ENCODE measurements around the gene BST1. TPM values are rescaled to one million over a fixed set of nuclear protein-coding genes. Genes with fewer than 3 reads are reported as not detected.
A peak's percentile ranks its signal among the peaks of the same experiment; 100 is the strongest.

Gene BST1
- total and polyA plus RNA-seq, 2 of the 8 experiments (the other 6 are each of a cell fraction or from before 2014, with no cell fraction given), result 0.52 to 0.54 TPM

DNA sequence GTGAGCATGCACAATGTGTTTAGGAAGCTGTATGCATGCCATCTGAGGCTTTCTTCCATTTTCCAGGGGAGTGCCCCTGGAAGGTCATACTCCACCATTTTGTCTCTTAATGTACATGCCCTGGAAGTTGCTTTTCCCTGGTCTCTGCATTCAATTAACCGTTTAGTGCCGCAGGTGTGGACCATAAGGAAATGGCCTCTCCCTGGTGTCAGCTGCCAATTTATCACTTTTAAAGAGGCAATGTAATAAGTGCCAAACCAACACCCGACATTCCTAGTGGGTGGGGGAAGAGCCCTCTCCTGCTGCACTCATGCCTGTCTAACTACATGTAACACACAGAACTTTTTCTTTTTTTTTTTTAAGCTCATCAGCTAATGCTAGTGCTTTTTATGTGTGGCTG, 7.1 kb upstream of the BST1 start:
- peak overlapping the region in 1 of 2 experiments; percentile 37; a peak in 2 of 4 replicates for H3K4me2 ChIP-seq (ENCODE audit: insufficient read depth in 1 of 2, low read depth in 2 of 2, low read length in 2 of 2)
- H3K79me1 ChIP-seq (ENCODE audit: low read depth, low read length), result no peaks in the 10 kb centered on the region
- no peak overlapping the region for H2AK5ac ChIP-seq (ENCODE audit: low read depth, low read length)
- DNase-seq (ENCODE audit: low read depth in 1 of 2, low spot score in 2 of 2) (no peak), FAIRE-seq (no peak)
- no peaks in the 10 kb centered on the region for H3K27me3 ChIP-seq (replicated peaks in 1 of 4; ENCODE audit: control insufficient read depth in 3 of 4, extremely low read depth in 1 of 4, insufficient read depth in 3 of 4, low read length in 3 of 4)
- no peak overlapping the region for H3K4ac ChIP-seq (replicated peaks; ENCODE audit: insufficient read length, low read depth, low read length)
- no peak overlapping the region for H4K5ac ChIP-seq (ENCODE audit: insufficient read length, low read depth, low read length)
- no peak overlapping the region for H3K23ac ChIP-seq (ENCODE audit: insufficient read length)
- H3K9me3 ChIP-seq (ENCODE audit: insufficient read depth in 2 of 2, low read depth in 1 of 2, low read length in 1 of 2), result no peaks in the 10 kb centered on the region; a peak in 1 of 4 replicates
- H2BK20ac ChIP-seq (ENCODE audit: low read length), result no peak overlapping the region
- H2BK15ac ChIP-seq (ENCODE audit: low read length), result no peak overlapping the region
- H4K20me1 ChIP-seq (replicated peaks in 1 of 2; ENCODE audit: control insufficient read depth in 1 of 2, insufficient read depth in 2 of 2, low read length in 2 of 2), result no peaks in the 10 kb centered on the region
- H3K27ac ChIP-seq (ENCODE audit: low read depth, low read length), result no peak overlapping the region
- no peak overlapping the region for H2BK12ac ChIP-seq (ENCODE audit: low read depth, low read length)
- peaks cover 1 to 7% (median 3%) of the 10 kb centered on the region in 4 experiments; a peak in 4 of 7 replicates for H3K4me1 ChIP-seq (replicated peaks in 1 of 4; ENCODE audit: control insufficient read depth in 3 of 4, insufficient read depth in 4 of 4, low read length in 3 of 4)
- no peak overlapping the region for H4K8ac ChIP-seq (ENCODE audit: extremely low read depth, insufficient read depth, low read length)
- no peak overlapping the region for H3K14ac ChIP-seq (ENCODE audit: insufficient read length)
- H4K91ac ChIP-seq (replicated peaks; ENCODE audit: insufficient read length, low read length), result no peak overlapping the region
- no peak overlapping the region for H3K9ac ChIP-seq (replicated peaks in 1 of 4; ENCODE audit: extremely low read depth in 1 of 4, low read depth in 3 of 4, low read length in 3 of 4)
- no peak overlapping the region for H2BK5ac ChIP-seq (ENCODE audit: low read depth, low read length)
- 0 out of 2 replicates have a peak overlapping the region, but pooled peaks have one; percentile 42 for H2AFZ ChIP-seq (ENCODE audit: low read length)
- no peak overlapping the region for H2BK120ac ChIP-seq (replicated peaks; ENCODE audit: low read depth, low read length)
- 89% methylated on average over 3 of the region's 3 CpGs; no CpG with 5 or more reads in 1 of the 2 experiments for WGBS, 2 experiments (ENCODE audit: extremely low coverage in 1 of 2, insufficient coverage in 1 of 2, insufficient read length in 1 of 2, insufficient replicate concordance in 2 of 2, low coverage in 1 of 2, low lambda C conversion rate in 2 of 2, missing lambda C conversion rate in 1 of 2)
- H3K56ac ChIP-seq (replicated peaks; ENCODE audit: insufficient read length, low read depth, low read length), result no peak overlapping the region
- no peaks in the 10 kb centered on the region; the same call in 1 of the 2 replicates for H3K23me2 ChIP-seq (ENCODE audit: low read depth, low read length)
- H3K79me2 ChIP-seq (ENCODE audit: control insufficient read depth in 1 of 2, insufficient read depth in 2 of 2, low read length in 2 of 2), result no peaks in the 10 kb centered on the region
- TF ChIP-seq MAFK (IDR thresholded peaks at IDR 0.05; ENCODE audit: low read depth, low read length) (no peak), SRF (IDR thresholded peaks at IDR 0.05; ENCODE audit: low read depth, low read length) (no peak), ZNF274 (IDR thresholded peaks at IDR 0.05; ENCODE audit: borderline replicate concordance, extremely low read depth, low read length) (no peak), GTF2F1 (IDR thresholded peaks at IDR 0.05; ENCODE audit: borderline replicate concordance, low read depth, low read length) (no peak), NRF1 (IDR thresholded peaks at IDR 0.05; ENCODE audit: low read depth, low read length) (no peak), RAD21 (IDR thresholded peaks at IDR 0.05 in 1 of 2, conservative IDR thresholded peaks at IDR 0.05 in 1 of 2; ENCODE audit: low read depth in 2 of 2, low read length in 2 of 2) (no peak), JUN (IDR thresholded peaks at IDR 0.05; ENCODE audit: low read depth, low read length) (no peak)
- TF ChIP-seq, protein P1, sequence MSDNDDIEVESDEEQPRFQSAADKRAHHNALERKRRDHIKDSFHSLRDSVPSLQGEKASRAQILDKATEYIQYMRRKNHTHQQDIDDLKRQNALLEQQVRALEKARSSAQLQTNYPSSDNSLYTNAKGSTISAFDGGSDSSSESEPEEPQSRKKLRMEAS (IDR thresholded peaks at IDR 0.05), result no peak
- TF ChIP-seq, protein P2, sequence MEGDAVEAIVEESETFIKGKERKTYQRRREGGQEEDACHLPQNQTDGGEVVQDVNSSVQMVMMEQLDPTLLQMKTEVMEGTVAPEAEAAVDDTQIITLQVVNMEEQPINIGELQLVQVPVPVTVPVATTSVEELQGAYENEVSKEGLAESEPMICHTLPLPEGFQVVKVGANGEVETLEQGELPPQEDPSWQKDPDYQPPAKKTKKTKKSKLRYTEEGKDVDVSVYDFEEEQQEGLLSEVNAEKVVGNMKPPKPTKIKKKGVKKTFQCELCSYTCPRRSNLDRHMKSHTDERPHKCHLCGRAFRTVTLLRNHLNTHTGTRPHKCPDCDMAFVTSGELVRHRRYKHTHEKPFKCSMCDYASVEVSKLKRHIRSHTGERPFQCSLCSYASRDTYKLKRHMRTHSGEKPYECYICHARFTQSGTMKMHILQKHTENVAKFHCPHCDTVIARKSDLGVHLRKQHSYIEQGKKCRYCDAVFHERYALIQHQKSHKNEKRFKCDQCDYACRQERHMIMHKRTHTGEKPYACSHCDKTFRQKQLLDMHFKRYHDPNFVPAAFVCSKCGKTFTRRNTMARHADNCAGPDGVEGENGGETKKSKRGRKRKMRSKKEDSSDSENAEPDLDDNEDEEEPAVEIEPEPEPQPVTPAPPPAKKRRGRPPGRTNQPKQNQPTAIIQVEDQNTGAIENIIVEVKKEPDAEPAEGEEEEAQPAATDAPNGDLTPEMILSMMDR (IDR thresholded peaks at IDR 0.05; ENCODE audit: control extremely low read depth in 1 of 3, insufficient read depth in 1 of 3, low read depth in 1 of 3, low read length in 3 of 3), result no peak
- H3K4me3 ChIP-seq (ENCODE audit: extremely low read depth in 1 of 4, insufficient read depth in 2 of 4, low read depth in 3 of 4, low read length in 4 of 4), result no peak overlapping the region
- POLR2A ChIA-PET (ENCODE audit: partially characterized antibody), result interaction anchor here (0.6 to 1.3 kb wide), 6 partner anchors 8 to 851 kb away, joined by 3 to 7 read pairs (median 3); partner anchors contain the start of gene FAM200B
- CTCF ChIA-PET (ENCODE audit: partially characterized antibody), result interaction anchor here (0.5 to 2.0 kb wide), 8 partner anchors 9 to 1798 kb away, joined by 3 to 5 read pairs (median 4); partner anchors contain the start of gene FAM200B
- H3K18ac ChIP-seq (ENCODE audit: extremely low read depth, low read length), result no peak overlapping the region
- no peaks in the 10 kb centered on the region for H3K36me3 ChIP-seq (ENCODE audit: control insufficient read depth in 2 of 4, insufficient read depth in 4 of 4, low read length in 3 of 4)
